Measurements from ENCODE around the gene OSBP2.

GRCh38 chr22:30866216-30866615 lies 171.5 kb downstream of the OSBP2 start:
- TF ChIP-seq CTCF (IDR thresholded peaks at IDR 0.05) (no peak), POLR2A (IDR thresholded peaks at IDR 0.05) (no peak)

Data from testis (tissue), 2 donors.